Endothelial cell of umbilical vein (primary cell): ENCODE data around the gene ARID1B.

ENCODE experiments used
- EZH2 ChIP-seq: IDR thresholded peaks from 2 replicates; pipeline ENCODE4 v1.6.1; 2012; ENCODE audit warnings: borderline replicate concordance, low read depth, mild to moderate bottlenecking, moderate library complexity, low read length, inconsistent platforms; ENCODE audit not compliant: severe bottlenecking
- FOS ChIP-seq: IDR thresholded peaks from 2 replicates; pipeline ENCODE4 v1.6.1; 2011; ENCODE audit warnings: mild to moderate bottlenecking, low read length, moderate library complexity, borderline replicate concordance; ENCODE audit not compliant: insufficient read depth
- MYC ChIP-seq: IDR thresholded peaks from one replicate; pipeline ENCODE4 v1.6.1; 2011; ENCODE audit warnings: mild to moderate bottlenecking, low read depth, low read length
- POLR2A ChIP-seq: IDR thresholded peaks from 2 replicates; pipeline ENCODE4 v1.6.1; 2012; ENCODE audit warnings: low read depth, mild to moderate bottlenecking, control low read depth, low read length
- TF ChIP-seq, protein P1 (sequence below), 2 donors: IDR thresholded peaks; 1 replicate in 1 of 2; 2 replicates in 1 of 2; pipeline ENCODE4 v1.5.1; 2011; ENCODE audit warnings: low read length in 2 of 2, mild to moderate bottlenecking in 2 of 2, moderate library complexity in 2 of 2, control low read depth in 1 of 2, inconsistent platforms in 1 of 2, low read depth in 1 of 2; ENCODE audit not compliant: insufficient read depth in 1 of 2; ENCODE audit errors: extremely low read depth in 1 of 2

DNA sequence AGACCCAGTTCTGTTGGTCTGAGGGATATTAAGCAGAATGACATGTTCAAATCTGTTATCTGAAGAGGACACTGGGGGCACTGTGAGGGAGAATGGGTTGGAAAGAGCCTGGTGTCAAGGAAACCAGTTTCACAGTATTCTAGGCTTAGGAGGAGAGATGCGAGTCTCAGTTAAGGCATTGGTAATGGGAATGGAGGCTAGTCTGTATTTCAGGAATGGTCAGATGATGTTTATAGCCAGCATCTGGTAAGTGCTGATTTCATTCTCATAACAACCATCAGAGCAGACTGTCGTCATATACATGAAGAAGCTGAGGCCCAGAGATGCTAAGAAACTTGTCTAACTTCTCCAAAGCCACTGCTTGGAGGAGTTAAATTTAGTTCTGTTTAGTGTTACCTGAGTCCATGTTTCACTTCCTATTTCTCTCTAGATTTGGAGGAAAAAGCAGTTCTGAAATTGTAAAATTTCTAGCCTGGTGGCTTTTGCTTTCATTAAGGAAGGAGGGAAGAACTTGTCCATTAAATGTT is 242.0 kb downstream of the ARID1B start:
- TF ChIP-seq, protein P1, sequence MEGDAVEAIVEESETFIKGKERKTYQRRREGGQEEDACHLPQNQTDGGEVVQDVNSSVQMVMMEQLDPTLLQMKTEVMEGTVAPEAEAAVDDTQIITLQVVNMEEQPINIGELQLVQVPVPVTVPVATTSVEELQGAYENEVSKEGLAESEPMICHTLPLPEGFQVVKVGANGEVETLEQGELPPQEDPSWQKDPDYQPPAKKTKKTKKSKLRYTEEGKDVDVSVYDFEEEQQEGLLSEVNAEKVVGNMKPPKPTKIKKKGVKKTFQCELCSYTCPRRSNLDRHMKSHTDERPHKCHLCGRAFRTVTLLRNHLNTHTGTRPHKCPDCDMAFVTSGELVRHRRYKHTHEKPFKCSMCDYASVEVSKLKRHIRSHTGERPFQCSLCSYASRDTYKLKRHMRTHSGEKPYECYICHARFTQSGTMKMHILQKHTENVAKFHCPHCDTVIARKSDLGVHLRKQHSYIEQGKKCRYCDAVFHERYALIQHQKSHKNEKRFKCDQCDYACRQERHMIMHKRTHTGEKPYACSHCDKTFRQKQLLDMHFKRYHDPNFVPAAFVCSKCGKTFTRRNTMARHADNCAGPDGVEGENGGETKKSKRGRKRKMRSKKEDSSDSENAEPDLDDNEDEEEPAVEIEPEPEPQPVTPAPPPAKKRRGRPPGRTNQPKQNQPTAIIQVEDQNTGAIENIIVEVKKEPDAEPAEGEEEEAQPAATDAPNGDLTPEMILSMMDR (IDR thresholded peaks at IDR 0.05; ENCODE audit: extremely low read depth in 1 of 2, insufficient read depth in 1 of 2, low read depth in 1 of 2, low read length in 2 of 2): no peak
- TF ChIP-seq EZH2 (no peak), MYC (no peak), POLR2A (no peak), FOS (no peak)
